ENCODE data around the gene CEP63.

The CEP63 gene

GRCh38 chr3:134485718-134486576 lies at the start of gene CEP63, which contains the start of gene ANAPC13:
TSS of gene CEP63 (plus strand) at chr3:134486057. CDS start at chr3:134495321, 9,264 bp downstream.
TSS of gene ANAPC13 (minus strand) at chr3:134485985. CDS start at chr3:134482904, 3,081 bp downstream.
- peak; percentile 72 for DNase-seq (ENCODE audit: low read depth)

DNA sequence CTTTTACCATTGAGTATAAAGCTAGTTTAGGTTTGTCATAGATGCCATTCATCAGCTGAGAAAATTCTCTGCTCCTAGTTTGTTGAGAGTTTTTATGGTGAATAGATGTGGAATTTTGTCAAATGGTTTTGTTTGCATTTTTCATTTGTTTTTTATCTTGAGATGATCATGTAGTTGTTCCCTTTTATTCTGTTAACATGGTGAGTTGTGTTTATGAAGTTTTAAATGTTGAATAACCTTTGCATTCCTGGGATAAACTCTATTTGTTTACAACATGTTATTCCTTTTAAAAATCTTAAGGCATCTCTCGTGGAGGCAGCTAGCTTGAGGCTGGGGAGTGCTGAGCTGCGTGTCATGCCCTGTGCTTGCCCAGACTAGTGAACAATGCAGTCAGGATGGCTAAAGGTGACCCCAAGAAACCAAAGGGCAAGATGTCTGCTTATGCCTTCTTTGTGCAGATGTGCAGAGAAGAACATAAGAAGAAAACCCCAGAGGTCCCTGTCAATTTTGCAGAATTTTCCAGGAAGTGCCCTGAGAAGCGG lies 48.6 kb upstream of the CEP63 start:
- DNase-seq (ENCODE audit: low read depth), result no peak

- no peak for DNase-seq (ENCODE audit: low read depth)
These were observed 44.5 kb upstream of the CEP63 start for GRCh38 chr3:134441321-134441720.

GRCh38 chr3:134441821-134442220 lies 44.0 kb upstream of the CEP63 start:
- DNase-seq (ENCODE audit: low read depth), result no peak

GRCh38 chr3:134445095-134445494 lies 40.8 kb upstream of the CEP63 start:
- DNase-seq (ENCODE audit: low read depth), result no peak

GRCh38 chr3:134445636-134446035 lies 40.2 kb upstream of the CEP63 start:
- no peak for DNase-seq (ENCODE audit: low read depth)

DNA sequence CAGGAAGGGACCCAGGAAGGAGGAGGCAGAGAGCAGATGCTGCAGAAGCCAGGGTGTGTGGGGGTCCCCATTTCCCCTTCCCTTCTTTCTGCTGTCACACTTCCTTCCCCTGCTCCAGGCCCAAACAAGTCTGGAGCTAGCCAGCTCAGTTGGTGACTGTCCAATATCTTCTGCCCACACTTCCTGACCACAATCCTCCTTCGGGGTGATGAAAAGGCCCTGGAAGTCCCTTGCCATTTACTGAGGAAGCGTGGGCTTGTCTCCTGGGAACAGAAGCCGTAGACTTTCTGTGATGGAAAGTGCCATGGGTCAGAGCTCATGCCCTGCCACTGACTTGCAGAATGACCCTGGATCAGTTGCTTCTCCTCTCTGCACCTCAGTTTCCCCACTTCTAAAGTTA lies 39.1 kb upstream of the CEP63 start:
- no peak for DNase-seq (ENCODE audit: low read depth)

DNA sequence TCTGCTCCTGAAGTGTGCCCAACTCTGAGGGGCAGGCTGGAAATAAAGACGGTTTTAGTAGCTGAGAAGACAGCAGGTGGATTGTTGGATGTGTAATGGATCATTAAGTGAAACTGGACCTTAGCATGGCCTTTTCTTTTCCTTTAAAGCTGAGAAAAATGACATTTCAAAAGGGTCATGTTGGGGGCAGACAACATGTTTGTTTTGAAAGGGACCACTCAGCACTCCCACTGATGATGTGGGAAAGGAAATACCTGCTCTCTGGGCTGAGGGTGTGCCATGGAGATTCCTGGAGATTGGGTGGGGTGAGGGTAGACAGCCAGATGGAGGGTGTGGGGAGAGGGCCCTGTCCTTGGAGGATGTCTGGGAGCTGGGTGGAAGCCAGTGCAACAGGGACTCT lies 38.5 kb upstream of the CEP63 start:
- no peak for DNase-seq (ENCODE audit: low read depth)

GRCh38 chr3:134448664-134449063 lies 37.2 kb upstream of the CEP63 start:
- DNase-seq (ENCODE audit: low read depth), result no peak

DNA sequence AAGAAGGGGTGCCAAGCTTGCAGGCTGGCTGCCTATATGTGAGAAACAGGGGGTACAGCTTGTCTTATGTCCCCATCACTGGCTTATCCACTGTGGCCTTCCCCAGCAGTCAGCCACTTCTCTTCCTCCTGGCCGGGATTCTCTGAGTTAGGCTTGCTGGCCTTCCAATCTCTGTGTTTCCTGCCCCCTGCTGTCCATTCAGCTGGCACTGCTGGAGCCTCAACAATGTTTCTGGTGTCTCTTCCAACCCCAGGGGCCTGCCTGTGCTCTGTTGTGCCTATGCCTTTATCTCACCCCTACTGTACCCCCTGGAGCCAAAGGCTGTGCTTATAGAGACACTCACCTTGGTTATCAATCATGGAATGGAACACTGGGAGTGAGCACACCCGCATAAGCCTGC lies 36.6 kb upstream of the CEP63 start:
- no peak for DNase-seq (ENCODE audit: low read depth)

- DNase-seq (ENCODE audit: low read depth), result no peak
These were observed 35.9 kb upstream of the CEP63 start for GRCh38 chr3:134449951-134450350.

GRCh38 chr3:134453631-134454030 lies 32.2 kb upstream of the CEP63 start:
- DNase-seq (ENCODE audit: low read depth), result no peak

GRCh38 chr3:134457376-134458074 lies 28.3 kb upstream of the CEP63 start:
- no peak for DNase-seq (ENCODE audit: low read depth)

- DNase-seq (ENCODE audit: low read depth), result no peak
These were observed 27.4 kb upstream of the CEP63 start for GRCh38 chr3:134458406-134458945.

DNA sequence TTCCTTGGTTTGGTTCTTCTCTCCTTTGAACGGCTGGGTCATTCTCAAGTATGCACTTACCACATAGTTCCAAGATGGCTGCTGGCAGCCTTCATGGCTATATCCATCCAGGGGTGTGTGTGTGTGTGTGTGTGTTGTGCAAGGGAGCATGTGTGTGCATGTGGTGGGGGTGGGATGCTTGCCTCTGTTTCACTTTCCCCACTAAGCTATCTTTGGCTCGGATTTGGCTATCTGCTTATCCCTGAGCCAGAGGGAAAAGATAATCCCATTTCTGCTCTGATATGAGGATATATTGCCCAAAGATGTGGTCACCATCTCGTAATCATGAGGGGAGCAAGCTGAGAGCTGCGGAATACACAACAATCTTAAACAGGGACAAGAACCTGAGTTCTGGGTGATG lies 26.3 kb upstream of the CEP63 start:
- no peak for DNase-seq (ENCODE audit: low read depth)

- no peak for DNase-seq (ENCODE audit: low read depth)
These were observed 24.9 kb upstream of the CEP63 start for GRCh38 chr3:134460965-134461364.

DNA sequence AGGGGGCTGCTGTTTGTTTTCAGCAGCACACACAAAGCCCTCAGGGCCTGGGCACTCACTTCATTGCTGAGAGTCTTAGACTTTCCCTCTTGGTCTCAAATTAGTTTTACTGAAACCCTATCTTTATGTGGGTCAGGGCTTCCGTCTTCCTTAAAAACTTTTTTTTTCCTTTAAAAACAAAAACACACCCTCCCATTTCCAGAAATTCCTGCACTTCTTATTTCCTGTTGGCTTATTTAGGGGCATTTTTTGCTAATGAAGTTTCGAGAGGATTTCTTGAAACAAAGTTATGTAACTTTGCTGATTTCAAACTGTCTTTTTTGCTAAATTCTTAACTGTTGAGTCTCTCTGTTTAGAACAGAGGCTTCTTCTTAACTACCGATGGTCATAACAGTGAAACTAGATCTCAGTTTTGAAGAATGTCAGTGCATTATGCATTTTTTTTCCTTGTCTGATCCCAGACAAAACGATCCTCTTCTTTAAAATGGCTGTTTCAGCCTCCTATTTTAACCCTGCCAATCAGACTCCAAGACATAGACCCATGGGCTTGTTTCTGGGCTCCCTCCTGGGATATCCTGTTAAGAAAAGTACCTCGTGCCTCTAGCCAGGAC lies 23.4 kb upstream of the CEP63 start:
- DNase-seq (ENCODE audit: low read depth), result no peak

GRCh38 chr3:134463676-134464063 lies 22.2 kb upstream of the CEP63 start:
- DNase-seq (ENCODE audit: low read depth), result no peak

DNA sequence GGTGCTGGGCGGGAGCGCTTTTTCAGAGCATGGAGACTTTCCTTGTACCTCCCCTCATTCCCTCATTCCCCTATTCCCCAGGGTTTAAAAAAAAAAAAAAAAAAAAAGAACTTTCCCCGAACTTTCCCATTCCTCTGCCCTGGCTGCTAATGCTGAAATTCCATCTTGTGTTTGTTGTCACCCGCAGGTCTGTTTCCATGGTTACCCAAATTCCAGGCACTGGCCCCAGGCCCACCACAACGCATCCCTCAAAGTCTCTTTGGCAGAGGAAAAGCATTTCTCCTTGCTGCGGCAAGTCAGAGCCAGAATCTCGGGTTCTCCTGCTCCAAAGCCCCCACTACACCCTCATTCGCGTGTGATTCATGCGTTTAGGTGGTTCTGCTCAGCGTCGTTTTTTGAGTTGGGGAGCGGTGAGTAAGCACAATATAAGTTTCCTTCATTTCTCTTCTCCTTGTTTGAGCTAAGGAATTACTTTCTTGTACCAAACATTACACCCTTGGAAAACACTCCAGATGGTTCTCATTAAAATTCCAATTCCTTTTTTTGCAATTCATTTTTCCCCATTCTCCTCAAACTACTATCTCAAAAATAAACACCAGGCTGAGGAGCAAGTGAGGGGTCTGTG lies 21.7 kb upstream of the CEP63 start:
- DNase-seq (ENCODE audit: low read depth), result no peak

DNA sequence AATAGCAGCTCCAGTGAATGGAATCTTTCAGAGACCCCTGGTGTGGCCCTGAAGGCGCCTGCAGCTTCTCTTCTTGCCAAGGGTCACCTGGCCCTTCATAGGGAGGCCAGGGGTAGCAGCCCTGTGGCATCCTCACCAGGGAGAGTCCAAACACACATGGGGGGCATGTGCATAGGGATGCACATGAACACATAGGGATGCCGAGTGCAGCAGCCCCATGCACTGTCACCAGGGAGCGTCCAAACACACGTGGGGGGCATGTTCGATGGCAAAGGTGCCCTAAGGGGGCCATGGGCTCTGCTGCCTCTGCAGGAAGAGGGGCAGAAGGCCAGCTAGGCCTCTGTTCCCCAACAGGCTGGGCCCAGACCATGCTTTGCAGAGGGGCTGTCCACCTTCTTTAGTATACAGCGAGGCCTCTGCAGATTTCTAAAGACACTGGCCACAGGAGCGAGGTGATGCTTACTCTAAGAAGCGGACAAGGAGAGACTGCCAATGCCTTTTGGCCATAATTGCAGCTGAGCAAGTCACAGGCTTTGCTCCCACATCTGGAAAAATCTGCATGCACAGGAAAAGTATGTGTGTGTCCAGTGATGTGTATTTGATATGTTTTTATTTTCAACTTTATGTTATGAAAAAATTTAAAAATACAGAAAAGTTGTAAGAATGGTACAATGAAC lies 21.0 kb upstream of the CEP63 start:
- no peak for DNase-seq (ENCODE audit: low read depth)

DNA sequence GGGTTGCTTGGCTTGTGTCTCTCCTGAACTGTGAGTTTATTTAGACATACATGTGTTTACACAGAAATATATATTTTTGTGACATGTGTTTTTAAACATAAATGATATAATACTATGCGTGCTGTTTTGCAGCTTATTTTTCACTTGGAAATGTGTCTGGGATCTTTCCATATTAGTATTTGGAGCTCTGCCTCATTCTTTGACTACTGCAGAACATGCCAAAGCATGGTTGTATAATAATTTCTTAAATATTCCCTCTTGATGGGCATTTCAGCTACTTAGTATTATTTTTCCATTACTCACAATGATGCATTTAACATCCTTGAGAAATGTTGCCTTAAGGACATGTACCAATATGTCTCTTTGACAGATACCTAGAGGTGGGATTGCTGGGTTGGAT lies 19.5 kb upstream of the CEP63 start:
- DNase-seq (ENCODE audit: low read depth), result no peak
